Stimulated activated CD4-positive, alpha-beta T cell treated with anti-CD3 and anti-CD28 coated beads, Interleukin-15, amount 100 ng/mL, for 48 hours (primary cell): ENCODE measurements around the gene RPL37A.

Experiments
- DNase-seq, 2 donors: peaks; one replicate each; pipeline ENCODE4 v3.0.0-alpha.2; 2020; ENCODE audit warnings: low read depth in 2 of 2

Gene RPL37A

GRCh38 chr2:216498379-216499352 lies at the start of gene RPL37A:
Gene RPL37A (plus strand): TSS chr2:216498844. CDS start chr2:216498875, 31 bp downstream.
- DNase-seq: peak; percentile 88

- no peak for DNase-seq
These were observed 48.3 kb upstream of the RPL37A start for GRCh38 chr2:216450346-216450745.

- no peak for DNase-seq
These were observed 47.9 kb upstream of the RPL37A start for GRCh38 chr2:216450784-216451183.

- DNase-seq: no peak
These were observed 44.6 kb upstream of the RPL37A start for GRCh38 chr2:216453955-216454614.

- no peak for DNase-seq
These were observed 35.5 kb upstream of the RPL37A start for GRCh38 chr2:216463148-216463547.

- DNase-seq: no peak
These were observed 34.4 kb upstream of the RPL37A start for GRCh38 chr2:216464104-216464720.

GRCh38 chr2:216465579-216466195 lies 33.0 kb upstream of the RPL37A start:
- DNase-seq: no peak

GRCh38 chr2:216467845-216468244 lies 30.8 kb upstream of the RPL37A start:
- no peak for DNase-seq

GRCh38 chr2:216469661-216470060 lies 29.0 kb upstream of the RPL37A start:
- DNase-seq: no peak

GRCh38 chr2:216473187-216473586 lies 25.5 kb upstream of the RPL37A start:
- DNase-seq: no peak

- DNase-seq: no peak
These were observed 23.5 kb upstream of the RPL37A start for GRCh38 chr2:216474925-216475670.

GRCh38 chr2:216475767-216476166 lies 22.9 kb upstream of the RPL37A start:
- DNase-seq: no peak

- no peak for DNase-seq
These were observed 21.2 kb upstream of the RPL37A start for GRCh38 chr2:216477283-216478035.

- DNase-seq: peak in 1 of 2 donors; percentile 36
These were observed 20.5 kb upstream of the RPL37A start for GRCh38 chr2:216478151-216478550.

GRCh38 chr2:216478791-216479190 lies 19.9 kb upstream of the RPL37A start:
- no peak for DNase-seq

GRCh38 chr2:216480221-216480620 lies 18.4 kb upstream of the RPL37A start:
- DNase-seq: no peak

- DNase-seq: no peak
These were observed 16.0 kb upstream of the RPL37A start for GRCh38 chr2:216482640-216483039.

- no peak for DNase-seq
These were observed 13.4 kb upstream of the RPL37A start for GRCh38 chr2:216485237-216485636.

GRCh38 chr2:216485745-216486144 lies 12.9 kb upstream of the RPL37A start:
- DNase-seq: no peak

GRCh38 chr2:216486271-216486670 lies 12.4 kb upstream of the RPL37A start:
- DNase-seq: no peak

GRCh38 chr2:216486708-216487107 lies 11.9 kb upstream of the RPL37A start:
- DNase-seq: no peak
